Measurements from ENCODE around the gene TBC1D22A. TPM values are rescaled to one million over a fixed set of nuclear protein-coding genes. Genes with fewer than 3 reads are reported as not detected.
A peak's percentile ranks its signal among the peaks of the same experiment; 100 is the strongest.

TBC1D22A gene
- polyA plus RNA-seq, 1 of the 3 experiments (the other 2 are of a cell fraction), result 16.5 TPM

- TF ChIP-seq YY1 (IDR thresholded peaks at IDR 0.05; ENCODE audit: low read depth), result no peak
- TF ChIP-seq ZBTB33 (IDR thresholded peaks at IDR 0.05; ENCODE audit: borderline replicate concordance, low read depth), result no peak
- TF ChIP-seq USF2 (IDR thresholded peaks at IDR 0.05; ENCODE audit: borderline replicate concordance, low read depth, low read length), result no peak
- TF ChIP-seq RFX5 (IDR thresholded peaks at IDR 0.05; ENCODE audit: low read length), result no peak
- no peak for TF ChIP-seq NRF1 (IDR thresholded peaks at IDR 0.05; ENCODE audit: low read depth, low read length)
- H3K27ac ChIP-seq (ENCODE audit: low read depth in 2 of 2, low read length in 1 of 2), result peak overlapping the region; percentile 52 to 84; a peak in 2 of 4 replicates
- H3K4me2 ChIP-seq, result peak overlapping the region; percentile 94
- H3K79me2 ChIP-seq (ENCODE audit: insufficient read depth), result peaks cover 49% of the 10 kb centered on the region
- ChIA-PET POLR2A (interaction anchor here (0.8 kb wide), 1 partner anchor 163 kb away, joined by 3 read pairs; no protein-coding TSS in a partner anchor), CTCF (interaction anchor here (1.0 to 1.5 kb wide), 3 partner anchors 20 to 175 kb away, joined by 3 to 6 read pairs (median 4); no protein-coding TSS in a partner anchor)
- H3K4me3 ChIP-seq (ENCODE audit: low read depth in 2 of 2, low read length in 1 of 2), result peak overlapping the region; percentile 67 to 82
- H2AFZ ChIP-seq (ENCODE audit: low read depth), result peak overlapping the region; percentile 81; the same call in 1 of the 2 replicates
- H3K9me3 ChIP-seq, result no peaks in the 10 kb centered on the region
- H3K9me2 ChIP-seq, result no peaks in the 10 kb centered on the region
- peak overlapping the region; percentile 86 for H3K9ac ChIP-seq
- H3K4me1 ChIP-seq (ENCODE audit: control insufficient read depth in 1 of 2, insufficient read depth in 2 of 2, low read depth in 1 of 2, low read length in 1 of 2), result peaks cover 22 to 68% of the 10 kb centered on the region in 2 experiments
- H3K36me3 ChIP-seq (replicated peaks in 1 of 2; ENCODE audit: control insufficient read depth in 1 of 2, insufficient read depth in 2 of 2, low read length in 1 of 2), result no peaks in the 10 kb centered on the region
- no peaks in the 10 kb centered on the region for H3K27me3 ChIP-seq (ENCODE audit: insufficient read depth)
- 43% methylated on average over 6 of the region's 20 CpGs for WGBS (ENCODE audit: low lambda C conversion rate)
- peaks cover 5% of the 10 kb centered on the region for H3F3A ChIP-seq (replicated peaks; ENCODE audit: insufficient read depth)
- H4K20me1 ChIP-seq (ENCODE audit: insufficient read depth), result peaks cover 33% of the 10 kb centered on the region
- no peak for DNase-seq
Measured at GRCh38 chr22:46738647-46739093, 23.8 kb upstream of the TBC1D22A start.

GRCh38 chr22:46739094-46739870, 23.2 kb upstream of the TBC1D22A start:
- ChIA-PET CTCF (interaction anchor here (1.0 to 3.9 kb wide), 5 partner anchors 11 to 176 kb away, joined by 3 to 33 read pairs (median 4); no protein-coding TSS in a partner anchor), POLR2A (interaction anchor here (0.5 to 0.8 kb wide), 2 partner anchors 163 to 1988 kb away, joined by 3 read pairs; no protein-coding TSS in a partner anchor)
- peaks cover 27% of the 10 kb centered on the region for H4K20me1 ChIP-seq (ENCODE audit: insufficient read depth)
- WGBS (ENCODE audit: low lambda C conversion rate), result 88% methylated on average over 6 of the region's 20 CpGs
- no peaks in the 10 kb centered on the region for H3K9me2 ChIP-seq
- no peaks in the 10 kb centered on the region for H3K36me3 ChIP-seq (replicated peaks in 1 of 2; ENCODE audit: control insufficient read depth in 1 of 2, insufficient read depth in 2 of 2, low read length in 1 of 2)
- H3K4me1 ChIP-seq (ENCODE audit: control insufficient read depth in 1 of 2, insufficient read depth in 2 of 2, low read depth in 1 of 2, low read length in 1 of 2), result peaks cover 22 to 63% of the 10 kb centered on the region in 2 experiments
- no peaks in the 10 kb centered on the region for H3K9me3 ChIP-seq
- no peak for DNase-seq
- peak overlapping the region; percentile 67 to 82 for H3K4me3 ChIP-seq (ENCODE audit: low read depth in 2 of 2, low read length in 1 of 2)
- H3K27me3 ChIP-seq (ENCODE audit: insufficient read depth), result no peaks in the 10 kb centered on the region
- no peak overlapping the region for H2AFZ ChIP-seq (ENCODE audit: low read depth)
- TF ChIP-seq TEAD4 (IDR thresholded peaks at IDR 0.05; ENCODE audit: borderline replicate concordance, insufficient read depth) (no peak), JUND (IDR thresholded peaks at IDR 0.05) (no peak), SIN3A (IDR thresholded peaks at IDR 0.05; ENCODE audit: borderline replicate concordance, low read depth, low read length) (no peak), FOSL2 (IDR thresholded peaks at IDR 0.05; ENCODE audit: borderline replicate concordance, low read depth) (no peak), ELF1 (IDR thresholded peaks at IDR 0.05) (no peak), TAF1 (IDR thresholded peaks at IDR 0.05; ENCODE audit: borderline replicate concordance, low read depth, low read length) (no peak), RFX5 (IDR thresholded peaks at IDR 0.05; ENCODE audit: low read length) (no peak), CTCF (IDR thresholded peaks at IDR 0.05) (no peak), SMC3 (IDR thresholded peaks at IDR 0.05; ENCODE audit: low read depth, low read length) (no peak), USF2 (IDR thresholded peaks at IDR 0.05; ENCODE audit: borderline replicate concordance, low read depth, low read length) (no peak), GATA2 (CRISPR knock-in tag; IDR thresholded peaks at IDR 0.05) (no peak), USF1 (IDR thresholded peaks at IDR 0.05; ENCODE audit: borderline replicate concordance, low read depth) (no peak), RXRA (IDR thresholded peaks at IDR 0.05; ENCODE audit: borderline replicate concordance, low read depth) (no peak), IRF3 (IDR thresholded peaks at IDR 0.05; ENCODE audit: low read depth, low read length) (no peak)
- H3K4me2 ChIP-seq, result peak overlapping the region; percentile 94
- H3K9ac ChIP-seq, result peak overlapping the region; percentile 86
- H3K79me2 ChIP-seq (ENCODE audit: insufficient read depth), result peaks cover 43% of the 10 kb centered on the region
- H3F3A ChIP-seq (replicated peaks; ENCODE audit: insufficient read depth), result peaks cover 5% of the 10 kb centered on the region
- peak overlapping the region in 1 of 2 experiments; percentile 84; a peak in 1 of 4 replicates for H3K27ac ChIP-seq (ENCODE audit: low read depth in 2 of 2, low read length in 1 of 2)
